Caco-2 (cell line): ENCODE measurements around the gene KLHL26. TPM values are rescaled to one million over a fixed set of nuclear protein-coding genes. Genes with fewer than 3 reads are reported as not detected.
A peak's percentile ranks its signal among the peaks of the same experiment; 100 is the strongest.

Experiments used
- BruUV-seq: library from RNA; stranded (reverse); fragments of 400-500 nt; replicated peaks from 2 replicates; lab custom pipeline; 2021; lab: Mats Ljungman, UMichigan
- CTCF ChIA-PET: fragments of 300-600 bp; sonication (Branson Sonifier 250); formaldehyde crosslinking; loops from one replicate; lab custom pipeline; 2022; ENCODE audit warnings: antibody characterized with exemption; lab: Charles Lee
- POLR2A ChIA-PET: fragments of 300-600 bp; sonication (Branson Sonifier 250); formaldehyde crosslinking; loops from one replicate; lab custom pipeline; 2022; ENCODE audit warnings: antibody characterized with exemption; lab: Charles Lee
- DNase-seq, 2 experiments: peaks; one replicate each; pipeline versions ENCODE4 v3.0.0 to v3.0.0-alpha.2; 2020 to 2022
- H3K27me3 ChIP-seq: replicated peaks from 2 replicates; pipeline ENCODE4 v1.6.0; 2011; ENCODE audit warnings: low read length; ENCODE audit not compliant: control insufficient read depth, insufficient read depth
- H3K36me3 ChIP-seq: 2 replicates; pipeline ENCODE4 v1.5.1; 2011; ENCODE audit warnings: low read length; ENCODE audit not compliant: control insufficient read depth, insufficient read depth
- H3K4me1 ChIP-seq: fragments of 250-450 bp; sonication (Bioruptor Pico); 2 replicates; pipeline ENCODE4 v1.5.1; 2020; ENCODE audit warnings: mild to moderate bottlenecking
- H3K4me3 ChIP-seq: 2 replicates; pipeline ENCODE4 v1.5.1; 2011; ENCODE audit warnings: low read depth, mild to moderate bottlenecking, control low read depth, low read length
- H3K9me3 ChIP-seq: fragments of 250-450 bp; sonication (Bioruptor Pico); 2 replicates; pipeline ENCODE4 v1.5.1; 2020; ENCODE audit warnings: mild to moderate bottlenecking, moderate library complexity
- H3K27ac Mint-ChIP-seq: one replicate; pipeline ENCODE4 v1.8.0; 2022; ENCODE audit warnings: mixed read lengths; ENCODE audit not compliant: unreplicated experiment
- H3K27me3 Mint-ChIP-seq: one replicate; pipeline ENCODE4 v1.8.0; 2022; ENCODE audit warnings: mixed read lengths; ENCODE audit not compliant: insufficient read depth, unreplicated experiment
- H3K36me3 Mint-ChIP-seq: one replicate; pipeline ENCODE4 v1.8.0; 2022; ENCODE audit warnings: mild to moderate bottlenecking, mixed read lengths; ENCODE audit not compliant: insufficient read depth, unreplicated experiment
- H3K4me1 Mint-ChIP-seq: one replicate; pipeline ENCODE4 v1.8.0; 2022; ENCODE audit warnings: low read depth, mixed read lengths; ENCODE audit not compliant: unreplicated experiment
- H3K4me3 Mint-ChIP-seq: one replicate; pipeline ENCODE4 v1.8.0; 2022; ENCODE audit warnings: mild to moderate bottlenecking, moderate library complexity, mixed read lengths; ENCODE audit not compliant: unreplicated experiment
- H3K9me3 Mint-ChIP-seq: one replicate; pipeline ENCODE4 v1.8.0; 2022; ENCODE audit warnings: mixed read lengths; ENCODE audit not compliant: unreplicated experiment
- intact Hi-C: fragments of 100-400 bp; cut with micrococcal nuclease; formaldehyde crosslinking; loops from one replicate; pipeline ENCODE4 v1.10.0; 2022; ENCODE audit not compliant: unreplicated experiment
- total RNA-seq: library from RNA; stranded (reverse); gene quantifications from 2 replicates; pipeline ENCODE4 v1.2.3, GENCODE V29; 2022
- TF ChIP-seq, protein P1 (sequence below), 2 experiments: fragments of 200-600 bp in 1 of 2; IDR thresholded peaks; 1 replicate in 1 of 2; 2 replicates in 1 of 2; pipeline versions ENCODE4 v1.5.1 to v1.8.0; 2011 to 2022; ENCODE audit warnings: antibody characterized with exemption in 1 of 2, control low read depth in 1 of 2, inconsistent platforms in 1 of 2, low read depth in 1 of 2, low read length in 1 of 2, mild to moderate bottlenecking in 1 of 2, moderate library complexity in 1 of 2; ENCODE audit not compliant: insufficient read depth in 1 of 2, severe bottlenecking in 1 of 2, unreplicated experiment in 1 of 2

Gene KLHL26
- total RNA-seq, 1 experiment from 2014 or later, result 9.8 TPM

DNA sequence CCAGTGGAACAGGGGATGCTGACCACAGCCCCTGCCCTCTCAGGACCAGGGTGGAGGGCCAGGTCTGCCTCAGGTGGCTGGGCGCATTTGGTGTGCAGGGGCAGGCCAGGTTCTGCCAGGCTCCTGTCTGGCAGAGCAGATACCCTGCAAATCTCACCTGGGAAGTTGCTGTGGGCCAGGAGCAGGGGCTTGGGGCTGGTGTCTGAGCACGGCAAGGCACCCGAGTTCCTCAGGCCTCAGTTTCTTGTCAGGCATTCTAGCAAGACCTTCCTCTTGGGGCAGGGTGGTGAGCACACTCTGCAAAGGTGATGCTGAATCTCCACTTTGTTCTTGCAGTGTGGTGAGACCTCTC is 47.8 kb downstream of the KLHL26 start:
- H3K27me3 ChIP-seq, result no peaks in the 10 kb centered on the region
- BruUV-seq, result no TSS peak
- Mint-ChIP-seq H3K4me1 (no peaks in the 10 kb centered on the region), H3K4me3 (no peak overlapping the region), H3K9me3 (no peaks in the 10 kb centered on the region), H3K27ac (no peak overlapping the region), H3K36me3 (no peaks in the 10 kb centered on the region), H3K27me3 (no peaks in the 10 kb centered on the region)
- intact Hi-C loops, result no loop called here
- H3K4me3 ChIP-seq, result peak overlapping the region; percentile 92
- ChIA-PET POLR2A (no interaction called here), CTCF (interaction anchor here (0.7 kb wide), 2 partner anchors 155 to 428 kb away, joined by 3 to 4 read pairs; no protein-coding TSS in a partner anchor)
- no peaks in the 10 kb centered on the region for H3K36me3 ChIP-seq
- no peaks in the 10 kb centered on the region for H3K9me3 ChIP-seq
- no peak for DNase-seq
- TF ChIP-seq, protein P1, sequence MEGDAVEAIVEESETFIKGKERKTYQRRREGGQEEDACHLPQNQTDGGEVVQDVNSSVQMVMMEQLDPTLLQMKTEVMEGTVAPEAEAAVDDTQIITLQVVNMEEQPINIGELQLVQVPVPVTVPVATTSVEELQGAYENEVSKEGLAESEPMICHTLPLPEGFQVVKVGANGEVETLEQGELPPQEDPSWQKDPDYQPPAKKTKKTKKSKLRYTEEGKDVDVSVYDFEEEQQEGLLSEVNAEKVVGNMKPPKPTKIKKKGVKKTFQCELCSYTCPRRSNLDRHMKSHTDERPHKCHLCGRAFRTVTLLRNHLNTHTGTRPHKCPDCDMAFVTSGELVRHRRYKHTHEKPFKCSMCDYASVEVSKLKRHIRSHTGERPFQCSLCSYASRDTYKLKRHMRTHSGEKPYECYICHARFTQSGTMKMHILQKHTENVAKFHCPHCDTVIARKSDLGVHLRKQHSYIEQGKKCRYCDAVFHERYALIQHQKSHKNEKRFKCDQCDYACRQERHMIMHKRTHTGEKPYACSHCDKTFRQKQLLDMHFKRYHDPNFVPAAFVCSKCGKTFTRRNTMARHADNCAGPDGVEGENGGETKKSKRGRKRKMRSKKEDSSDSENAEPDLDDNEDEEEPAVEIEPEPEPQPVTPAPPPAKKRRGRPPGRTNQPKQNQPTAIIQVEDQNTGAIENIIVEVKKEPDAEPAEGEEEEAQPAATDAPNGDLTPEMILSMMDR (IDR thresholded peaks at IDR 0.05; ENCODE audit: insufficient read depth in 1 of 2, low read depth in 1 of 2, low read length in 1 of 2, severe bottlenecking in 1 of 2, unreplicated experiment in 1 of 2), result no peak
- peaks cover 6% of the 10 kb centered on the region for H3K4me1 ChIP-seq

DNA sequence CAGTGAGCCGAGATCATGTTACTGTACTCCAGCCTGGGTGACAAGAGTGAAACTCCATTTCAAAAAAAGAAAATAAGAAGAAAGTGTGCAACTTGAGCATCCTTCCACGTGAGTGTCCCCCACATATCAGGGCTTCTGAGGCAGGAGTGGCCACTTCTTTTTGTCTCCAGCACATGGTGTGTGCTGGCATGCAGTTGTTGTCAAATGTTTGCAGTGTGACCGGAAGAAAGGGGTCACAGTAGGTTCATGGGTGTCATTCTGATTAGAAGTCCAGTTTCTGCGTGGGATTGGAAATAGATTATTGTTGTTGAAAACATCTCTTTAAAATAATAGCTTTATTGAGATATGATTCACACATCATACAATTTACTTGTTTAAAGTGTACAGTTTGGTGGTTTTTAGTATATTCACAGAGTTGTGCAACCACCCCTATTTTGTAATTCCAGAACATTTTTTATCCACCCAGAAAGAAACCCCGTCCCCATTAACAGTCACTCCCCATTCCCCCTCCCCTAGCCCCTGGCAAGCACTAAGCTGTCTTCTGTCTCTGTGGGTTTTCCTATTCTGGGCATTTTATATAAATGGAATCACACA is 48.9 kb downstream of the KLHL26 start:
- Histone ChIP-seq H3K27me3 (no peaks in the 10 kb centered on the region), H3K4me3 (no peak overlapping the region), H3K36me3 (no peaks in the 10 kb centered on the region), H3K9me3 (no peaks in the 10 kb centered on the region), H3K4me1 (peaks cover 6% of the 10 kb centered on the region)
- no peak overlapping the region for H3K27ac Mint-ChIP-seq
- intact Hi-C loops, result no loop called here
- no peak overlapping the region for H3K4me3 Mint-ChIP-seq
- no peaks in the 10 kb centered on the region for H3K36me3 Mint-ChIP-seq
- no peaks in the 10 kb centered on the region for H3K27me3 Mint-ChIP-seq
- H3K4me1 Mint-ChIP-seq, result no peaks in the 10 kb centered on the region
- H3K9me3 Mint-ChIP-seq, result no peaks in the 10 kb centered on the region
- BruUV-seq, result TSS peak; percentile 38
- ChIA-PET POLR2A (no interaction called here), CTCF (interaction anchor here (0.6 kb wide), 1 partner anchor 98 kb away, joined by 3 read pairs; no protein-coding TSS in a partner anchor)
- TF ChIP-seq, protein P1 (IDR thresholded peaks at IDR 0.05; ENCODE audit: insufficient read depth in 1 of 2, low read depth in 1 of 2, low read length in 1 of 2, severe bottlenecking in 1 of 2, unreplicated experiment in 1 of 2), result no peak
- no peak for DNase-seq

DNA sequence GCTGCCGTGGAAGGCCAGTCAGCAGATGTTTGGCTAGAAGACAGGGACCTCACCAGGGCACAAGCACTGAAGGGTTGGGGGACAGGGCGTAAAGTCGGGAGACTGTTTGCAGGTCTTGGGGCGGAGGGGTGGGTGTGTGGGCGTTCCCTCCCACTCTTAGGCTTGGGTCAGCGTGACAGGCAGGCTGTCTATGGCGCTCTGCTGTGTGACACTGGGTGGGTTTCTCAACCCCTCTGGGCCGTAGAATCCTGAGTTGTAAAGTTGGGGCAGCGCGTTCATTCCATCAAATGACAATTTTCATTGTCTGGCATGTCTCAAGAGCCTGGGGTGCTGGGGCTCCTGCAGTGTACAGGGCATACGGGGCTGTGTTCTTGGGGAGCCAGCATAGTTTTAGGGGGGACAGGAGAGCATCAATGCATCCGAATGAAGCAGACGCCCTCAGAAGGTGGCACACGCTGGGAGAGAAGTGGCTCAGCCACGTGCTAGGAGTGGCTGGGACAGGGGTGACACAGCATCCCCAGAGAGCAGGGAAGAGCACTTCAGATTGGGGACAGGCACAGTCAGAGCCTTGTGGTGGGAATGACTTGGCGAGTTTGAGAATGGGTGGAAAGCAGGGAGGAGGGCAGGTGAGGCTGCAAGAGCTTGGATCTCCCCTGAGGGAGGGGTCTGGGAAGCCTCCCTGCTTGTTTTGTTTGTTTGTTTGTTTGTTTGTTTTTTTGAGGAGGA is 51.1 kb downstream of the KLHL26 start:
- BruUV-seq, result no TSS peak
- no peak for DNase-seq
- intact Hi-C loops, result no loop called here
- Mint-ChIP-seq H3K9me3 (no peaks in the 10 kb centered on the region), H3K36me3 (no peaks in the 10 kb centered on the region), H3K4me1 (no peaks in the 10 kb centered on the region), H3K4me3 (no peak overlapping the region), H3K27me3 (no peaks in the 10 kb centered on the region), H3K27ac (no peak overlapping the region)
- no peak overlapping the region for H3K4me3 ChIP-seq
- H3K9me3 ChIP-seq, result no peaks in the 10 kb centered on the region
- TF ChIP-seq, protein P1 (IDR thresholded peaks at IDR 0.05; ENCODE audit: insufficient read depth in 1 of 2, low read depth in 1 of 2, low read length in 1 of 2, severe bottlenecking in 1 of 2, unreplicated experiment in 1 of 2), result no peak
- POLR2A ChIA-PET, result no interaction called here
- H3K36me3 ChIP-seq, result no peaks in the 10 kb centered on the region
- H3K4me1 ChIP-seq, result peaks cover 6% of the 10 kb centered on the region
- CTCF ChIA-PET, result no interaction called here
- H3K27me3 ChIP-seq, result no peaks in the 10 kb centered on the region
